Stimulated activated CD8-positive, alpha-beta memory T cell treated with anti-CD3 and anti-CD28 coated beads, Interleukin-12 subunit alpha, Interleukin-12 subunit beta, amount 100 ng/mL, for 24 hours (primary cell): ENCODE results near the gene ABTB1.

Source experiments
- DNase-seq: peaks from one replicate; pipeline ENCODE4 v3.0.0-alpha.2; 2020; ENCODE audit errors: extremely low read depth

The ABTB1 gene

GRCh38 chr3:127672429-127673190, at the start of gene ABTB1:
ABTB1 (plus strand) TSS chr3:127672952; CDS start chr3:127673026, 74 bp downstream.
- peak; percentile 75 for DNase-seq

- DNase-seq = no peak
Measured at GRCh38 chr3:127624063-127624462, 48.7 kb upstream of the ABTB1 start.

GRCh38 chr3:127625821-127626220, 46.9 kb upstream of the ABTB1 start:
- no peak for DNase-seq

- DNase-seq = no peak
Measured at GRCh38 chr3:127628426-127628787, 44.3 kb upstream of the ABTB1 start.

- no peak for DNase-seq
Measured at GRCh38 chr3:127628788-127629466, 43.8 kb upstream of the ABTB1 start, which contains the start of gene PODXL2. PODXL2 (plus strand) TSS chr3:127629185; CDS start chr3:127629220, 35 bp downstream.

- peak; percentile 11 for DNase-seq
Measured at GRCh38 chr3:127629467-127630403, 43.0 kb upstream of the ABTB1 start.

GRCh38 chr3:127630811-127631714, 41.7 kb upstream of the ABTB1 start:
- DNase-seq = no peak

- DNase-seq = no peak
Measured at GRCh38 chr3:127632035-127632820, 40.5 kb upstream of the ABTB1 start.

- DNase-seq = no peak
Measured at GRCh38 chr3:127634653-127635052, 38.1 kb upstream of the ABTB1 start.

GRCh38 chr3:127637546-127637945, 35.2 kb upstream of the ABTB1 start:
- no peak for DNase-seq

- DNase-seq = no peak
Measured at GRCh38 chr3:127637971-127638370, 34.8 kb upstream of the ABTB1 start.

- DNase-seq = no peak
Measured at GRCh38 chr3:127639173-127640041, 33.3 kb upstream of the ABTB1 start.

- DNase-seq = no peak
Measured at GRCh38 chr3:127640042-127640355, 32.8 kb upstream of the ABTB1 start.

GRCh38 chr3:127644641-127645370, 27.9 kb upstream of the ABTB1 start:
- no peak for DNase-seq

GRCh38 chr3:127645371-127646015, 27.3 kb upstream of the ABTB1 start:
- DNase-seq = no peak

- no peak for DNase-seq
Measured at GRCh38 chr3:127646501-127647046, 26.2 kb upstream of the ABTB1 start.

- DNase-seq = no peak
Measured at GRCh38 chr3:127647166-127647844, 25.4 kb upstream of the ABTB1 start.
